Caco-2 (cell line): Measurements from ENCODE around the gene TDO2. TPM values are rescaled to one million over a fixed set of nuclear protein-coding genes. Genes with fewer than 3 reads are reported as not detected.

Experiments used
- BruUV-seq: library from RNA; stranded (reverse); fragments of 400-500 nt; replicated peaks from 2 replicates; lab custom pipeline; 2021; lab: Mats Ljungman, UMichigan
- CTCF ChIA-PET: fragments of 300-600 bp; sonication (Branson Sonifier 250); formaldehyde crosslinking; loops from one replicate; lab custom pipeline; 2022; ENCODE audit warnings: antibody characterized with exemption; lab: Charles Lee
- POLR2A ChIA-PET: fragments of 300-600 bp; sonication (Branson Sonifier 250); formaldehyde crosslinking; loops from one replicate; lab custom pipeline; 2022; ENCODE audit warnings: antibody characterized with exemption; lab: Charles Lee
- DNase-seq, 2 experiments: peaks; one replicate each; pipeline versions ENCODE4 v3.0.0 to v3.0.0-alpha.2; 2020 to 2022
- H3K27me3 ChIP-seq: replicated peaks from 2 replicates; pipeline ENCODE4 v1.6.0; 2011; ENCODE audit warnings: low read length; ENCODE audit not compliant: control insufficient read depth, insufficient read depth
- H3K36me3 ChIP-seq: 2 replicates; pipeline ENCODE4 v1.5.1; 2011; ENCODE audit warnings: low read length; ENCODE audit not compliant: control insufficient read depth, insufficient read depth
- H3K4me1 ChIP-seq: fragments of 250-450 bp; sonication (Bioruptor Pico); 2 replicates; pipeline ENCODE4 v1.5.1; 2020; ENCODE audit warnings: mild to moderate bottlenecking
- H3K4me3 ChIP-seq: 2 replicates; pipeline ENCODE4 v1.5.1; 2011; ENCODE audit warnings: low read depth, mild to moderate bottlenecking, control low read depth, low read length
- H3K9me3 ChIP-seq: fragments of 250-450 bp; sonication (Bioruptor Pico); 2 replicates; pipeline ENCODE4 v1.5.1; 2020; ENCODE audit warnings: mild to moderate bottlenecking, moderate library complexity
- H3K27ac Mint-ChIP-seq: one replicate; pipeline ENCODE4 v1.8.0; 2022; ENCODE audit warnings: mixed read lengths; ENCODE audit not compliant: unreplicated experiment
- H3K27me3 Mint-ChIP-seq: one replicate; pipeline ENCODE4 v1.8.0; 2022; ENCODE audit warnings: mixed read lengths; ENCODE audit not compliant: insufficient read depth, unreplicated experiment
- H3K36me3 Mint-ChIP-seq: one replicate; pipeline ENCODE4 v1.8.0; 2022; ENCODE audit warnings: mild to moderate bottlenecking, mixed read lengths; ENCODE audit not compliant: insufficient read depth, unreplicated experiment
- H3K4me1 Mint-ChIP-seq: one replicate; pipeline ENCODE4 v1.8.0; 2022; ENCODE audit warnings: low read depth, mixed read lengths; ENCODE audit not compliant: unreplicated experiment
- H3K4me3 Mint-ChIP-seq: one replicate; pipeline ENCODE4 v1.8.0; 2022; ENCODE audit warnings: mild to moderate bottlenecking, moderate library complexity, mixed read lengths; ENCODE audit not compliant: unreplicated experiment
- H3K9me3 Mint-ChIP-seq: one replicate; pipeline ENCODE4 v1.8.0; 2022; ENCODE audit warnings: mixed read lengths; ENCODE audit not compliant: unreplicated experiment
- CTCF ChIP-seq, 2 experiments: fragments of 200-600 bp in 1 of 2; IDR thresholded peaks; 1 replicate in 1 of 2; 2 replicates in 1 of 2; pipeline versions ENCODE4 v1.5.1 to v1.8.0; 2011 to 2022; ENCODE audit warnings: antibody characterized with exemption in 1 of 2, control low read depth in 1 of 2, inconsistent platforms in 1 of 2, low read depth in 1 of 2, low read length in 1 of 2, mild to moderate bottlenecking in 1 of 2, moderate library complexity in 1 of 2; ENCODE audit not compliant: insufficient read depth in 1 of 2, severe bottlenecking in 1 of 2, unreplicated experiment in 1 of 2
- intact Hi-C: fragments of 100-400 bp; cut with micrococcal nuclease; formaldehyde crosslinking; loops from one replicate; pipeline ENCODE4 v1.10.0; 2022; ENCODE audit not compliant: unreplicated experiment
- total RNA-seq: library from RNA; stranded (reverse); gene quantifications from 2 replicates; pipeline ENCODE4 v1.2.3, GENCODE V29; 2022

The TDO2 gene
- total RNA-seq, 1 experiment from 2014 or later = 4.7 TPM

GRCh38 chr4:155877971-155878370, 25.5 kb upstream of the TDO2 start:
- no peak overlapping the region for H3K4me3 ChIP-seq
- H3K27me3 ChIP-seq = no peaks in the 10 kb centered on the region
- intact Hi-C loops = no loop called here
- H3K27me3 Mint-ChIP-seq = no peaks in the 10 kb centered on the region
- no peak for TF ChIP-seq CTCF (IDR thresholded peaks at IDR 0.05; ENCODE audit: insufficient read depth in 1 of 2, low read depth in 1 of 2, low read length in 1 of 2, severe bottlenecking in 1 of 2, unreplicated experiment in 1 of 2)
- CTCF ChIA-PET = no interaction called here
- no peaks in the 10 kb centered on the region for H3K4me1 Mint-ChIP-seq
- H3K36me3 ChIP-seq = no peaks in the 10 kb centered on the region
- no peaks in the 10 kb centered on the region for H3K36me3 Mint-ChIP-seq
- no peak for DNase-seq
- no peaks in the 10 kb centered on the region for H3K4me1 ChIP-seq
- peaks cover 17% of the 10 kb centered on the region for H3K9me3 ChIP-seq
- POLR2A ChIA-PET = no interaction called here
- peaks cover 17% of the 10 kb centered on the region for H3K9me3 Mint-ChIP-seq
- no TSS peak for BruUV-seq
- H3K27ac Mint-ChIP-seq = no peak overlapping the region
- no peak overlapping the region for H3K4me3 Mint-ChIP-seq

GRCh38 chr4:155878611-155879010, 24.9 kb upstream of the TDO2 start:
- ChIA-PET POLR2A (no interaction called here), CTCF (no interaction called here)
- H3K4me1 ChIP-seq = no peaks in the 10 kb centered on the region
- H3K27ac Mint-ChIP-seq = no peak overlapping the region
- no peak for TF ChIP-seq CTCF (IDR thresholded peaks at IDR 0.05; ENCODE audit: insufficient read depth in 1 of 2, low read depth in 1 of 2, low read length in 1 of 2, severe bottlenecking in 1 of 2, unreplicated experiment in 1 of 2)
- peaks cover 17% of the 10 kb centered on the region for H3K9me3 ChIP-seq
- no peak overlapping the region for H3K4me3 Mint-ChIP-seq
- DNase-seq = no peak
- H3K27me3 ChIP-seq = no peaks in the 10 kb centered on the region
- H3K36me3 ChIP-seq = no peaks in the 10 kb centered on the region
- no peaks in the 10 kb centered on the region for H3K4me1 Mint-ChIP-seq
- H3K9me3 Mint-ChIP-seq = peaks cover 24% of the 10 kb centered on the region
- intact Hi-C loops = no loop called here
- H3K27me3 Mint-ChIP-seq = no peaks in the 10 kb centered on the region
- H3K4me3 ChIP-seq = no peak overlapping the region
- BruUV-seq = no TSS peak
- no peaks in the 10 kb centered on the region for H3K36me3 Mint-ChIP-seq

- H3K36me3 Mint-ChIP-seq = no peaks in the 10 kb centered on the region
- no peaks in the 10 kb centered on the region for H3K4me1 ChIP-seq
- no peak for TF ChIP-seq CTCF (IDR thresholded peaks at IDR 0.05; ENCODE audit: insufficient read depth in 1 of 2, low read depth in 1 of 2, low read length in 1 of 2, severe bottlenecking in 1 of 2, unreplicated experiment in 1 of 2)
- no TSS peak for BruUV-seq
- no peaks in the 10 kb centered on the region for H3K27me3 ChIP-seq
- no peaks in the 10 kb centered on the region for H3K4me1 Mint-ChIP-seq
- no peak overlapping the region for H3K4me3 ChIP-seq
- no peak overlapping the region for H3K27ac Mint-ChIP-seq
- CTCF ChIA-PET = no interaction called here
- no peaks in the 10 kb centered on the region for H3K27me3 Mint-ChIP-seq
- peaks cover 31% of the 10 kb centered on the region for H3K9me3 Mint-ChIP-seq
- DNase-seq = no peak
- no peak overlapping the region for H3K4me3 Mint-ChIP-seq
- intact Hi-C loops = no loop called here
- POLR2A ChIA-PET = no interaction called here
- no peaks in the 10 kb centered on the region for H3K36me3 ChIP-seq
- peaks cover 9% of the 10 kb centered on the region for H3K9me3 ChIP-seq
These were observed 23.7 kb upstream of the TDO2 start for GRCh38 chr4:155879767-155880166.
